Measurements from ENCODE around the gene CCDC183. TPM values are rescaled to one million over a fixed set of nuclear protein-coding genes. Genes with fewer than 3 reads are reported as not detected.

The CCDC183 gene
- 1 to 10 TPM; 1.9 to 2.9 (median 2.3) TPM for total RNA-seq
- total RNA-seq (2013) = 1.5 TPM
- total RNA-seq = 0.23 to 3.2 (median 1.2) reads per million in 29 experiments

DNA sequence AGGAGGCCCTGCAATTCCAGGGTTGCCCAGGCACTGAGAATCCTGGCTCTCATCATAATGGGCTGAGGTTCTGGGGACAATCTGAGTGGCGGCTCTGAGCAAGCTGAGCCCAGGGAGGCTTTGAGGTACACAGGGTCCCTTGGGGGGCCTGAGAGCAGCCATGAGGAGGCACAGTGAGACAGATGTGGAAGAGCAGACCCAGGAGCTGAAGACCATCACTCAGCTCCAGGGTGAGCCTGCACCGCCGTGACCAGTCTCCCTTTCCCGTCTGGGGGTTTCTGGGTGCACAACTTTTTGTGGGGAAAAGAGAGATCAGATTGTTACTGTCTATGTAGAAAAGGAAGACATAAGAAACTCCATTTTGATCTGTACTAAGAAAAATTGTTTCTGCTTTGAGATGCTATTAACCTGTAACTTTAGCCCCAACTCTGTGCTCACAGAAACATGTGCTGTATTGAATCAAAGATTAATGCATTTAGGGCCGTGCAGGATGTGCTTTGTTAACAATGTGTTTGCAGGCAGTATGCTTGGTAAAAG is at the start of gene CCDC183:
CCDC183 (plus strand) TSS at position 101 of the 537 bp plus-strand sequence; CDS start at position 161, 60 bp downstream.
- POLR2A ChIA-PET = no interaction called here
- H3K27ac ChIP-seq (ENCODE audit: low read length) = no peak within 1 kb of the TSS
- CTCF ChIA-PET = no interaction called here
- 77% methylated on average over 4 of the region's 5 CpGs for WGBS (ENCODE audit: insufficient coverage)
- peaks cover 5% of the 10 kb centered on the region for H3K36me3 Mint-ChIP-seq
- no peak for ATAC-seq (replicated peaks in 1 of 4)
- peak within 1 kb of the TSS in 1 of 3 donors; percentile 28 for H3K4me3 Mint-ChIP-seq
- peaks cover 0 to 7% of the 10 kb centered on the region in 2 donors for H3K36me3 ChIP-seq (ENCODE audit: control insufficient read depth in 2 of 2, extremely low read depth in 1 of 2, insufficient read depth in 1 of 2, low read length in 1 of 2)
- H3K4me1 Mint-ChIP-seq = peaks cover 37 to 44% (median 38%) of the 10 kb centered on the region in 3 donors
- no peaks in the 10 kb centered on the region for H3K9me3 Mint-ChIP-seq
- H3K4me1 ChIP-seq (ENCODE audit: control insufficient read depth in 1 of 2, extremely low read depth in 1 of 2, insufficient read depth in 2 of 2, low read length in 2 of 2) = peaks cover 6 to 52% of the 10 kb centered on the region in 2 experiments
- peaks cover 0 to 2% of the 10 kb centered on the region in 2 donors for H3K27me3 Mint-ChIP-seq
- H3K9me3 ChIP-seq = no peaks in the 10 kb centered on the region
- no peak for DNase-seq
- H3K4me3 ChIP-seq (ENCODE audit: control insufficient read depth in 1 of 2, extremely low read depth in 1 of 2, low read length in 1 of 2) = no peak within 1 kb of the TSS
- H3K27ac Mint-ChIP-seq = peak within 1 kb of the TSS; percentile 17 to 39
- peaks cover 0 to 24% of the 10 kb centered on the region in 2 experiments for H3K27me3 ChIP-seq (replicated peaks in 1 of 2; ENCODE audit: control insufficient read depth in 2 of 2, extremely low read depth in 1 of 2, insufficient read depth in 2 of 2, low read length in 1 of 2)

DNA sequence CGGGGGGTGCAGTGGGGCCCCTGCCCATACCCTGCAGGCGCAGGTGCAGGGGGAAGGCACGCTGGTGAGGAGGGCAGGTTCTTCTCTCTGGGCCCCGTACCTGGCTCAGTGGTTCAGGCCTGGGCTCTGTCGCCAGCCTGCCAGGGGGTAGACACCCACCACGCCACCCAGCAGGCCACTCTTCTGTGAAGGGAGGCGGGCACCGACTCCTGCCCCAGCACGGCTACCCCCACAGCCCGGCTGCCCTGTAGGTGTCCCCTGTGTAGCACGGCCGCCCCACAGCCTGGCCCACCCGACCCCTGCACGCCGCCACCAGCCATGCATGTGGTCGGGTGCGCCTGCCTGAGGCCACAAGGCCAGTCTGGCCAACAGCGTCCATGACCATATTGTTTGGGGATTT is 49.5 kb upstream of the CCDC183 start:
- Mint-ChIP-seq H3K36me3 (no peaks in the 10 kb centered on the region), H3K27ac (no peak overlapping the region), H3K9me3 (peaks cover 2 to 3% (median 3%) of the 10 kb centered on the region in 3 donors), H3K27me3 (peaks cover 0 to 17% of the 10 kb centered on the region in 2 donors), H3K4me1 (peaks cover 0 to 3% (median 3%) of the 10 kb centered on the region in 3 donors), H3K4me3 (no peak overlapping the region)
- CTCF ChIA-PET = no interaction called here
- ATAC-seq (replicated peaks in 1 of 4) (no peak), DNase-seq (no peak)
- Histone ChIP-seq H3K4me1 (ENCODE audit: control insufficient read depth in 1 of 2, extremely low read depth in 1 of 2, insufficient read depth in 2 of 2, low read length in 2 of 2) (peaks cover 0 to 14% of the 10 kb centered on the region in 2 experiments), H3K36me3 (ENCODE audit: control insufficient read depth in 2 of 2, extremely low read depth in 1 of 2, insufficient read depth in 1 of 2, low read length in 1 of 2) (no peaks in the 10 kb centered on the region), H3K27me3 (replicated peaks in 1 of 2; ENCODE audit: control insufficient read depth in 2 of 2, extremely low read depth in 1 of 2, insufficient read depth in 2 of 2, low read length in 1 of 2) (peaks cover 0 to 80% of the 10 kb centered on the region in 2 experiments), H3K27ac (ENCODE audit: low read length) (no peak overlapping the region), H3K9me3 (no peaks in the 10 kb centered on the region), H3K4me3 (ENCODE audit: control insufficient read depth in 1 of 2, extremely low read depth in 1 of 2, low read length in 1 of 2) (no peak overlapping the region)
- WGBS (ENCODE audit: insufficient coverage) = 92% methylated on average over 12 of the region's 18 CpGs
- POLR2A ChIA-PET = no interaction called here

DNA sequence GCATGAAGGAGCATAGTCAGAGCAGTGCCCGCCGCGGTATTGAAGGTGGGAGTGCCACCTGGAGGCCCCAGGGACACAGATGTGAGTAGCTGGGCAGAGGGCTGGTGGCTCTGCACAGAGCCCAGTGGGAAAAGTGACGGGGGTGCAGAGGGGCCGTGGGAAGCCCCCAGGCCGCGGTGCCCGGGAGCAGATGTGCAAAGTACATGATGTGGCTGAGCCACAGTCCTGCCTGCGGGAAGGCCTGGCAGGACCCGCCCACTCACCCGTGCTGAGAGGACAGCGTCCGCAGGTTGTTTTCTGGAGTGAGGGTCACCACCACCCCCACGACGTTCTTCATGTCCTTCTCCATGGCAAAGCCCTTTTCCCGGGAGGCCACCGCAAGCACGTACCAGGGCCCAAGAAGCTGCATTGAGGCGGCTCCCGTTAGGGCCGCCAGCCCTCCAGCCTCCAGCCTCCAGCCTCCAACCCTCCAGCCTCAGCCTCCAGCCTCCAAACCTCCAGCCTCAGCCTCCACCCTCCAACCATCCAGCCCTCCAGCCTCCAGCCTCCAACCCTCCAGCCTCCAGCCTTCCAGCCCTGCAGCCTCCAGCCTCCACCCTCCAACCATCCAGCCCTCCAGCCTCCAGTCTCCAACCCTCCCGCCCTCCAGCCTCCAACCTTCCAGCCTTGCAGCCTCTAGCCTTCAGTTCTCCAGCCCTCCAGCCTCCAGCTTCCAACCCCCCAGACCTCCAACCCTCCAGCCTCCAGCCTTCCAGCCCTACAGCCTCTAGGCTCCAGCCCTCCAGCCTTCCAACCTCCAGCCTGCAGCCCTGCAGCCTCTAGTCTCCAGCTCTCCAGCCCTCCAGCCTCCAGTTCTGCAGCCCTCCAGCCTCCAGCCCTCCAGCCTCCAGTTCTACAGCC is 48.7 kb upstream of the CCDC183 start:
- no peak for ATAC-seq (replicated peaks in 1 of 4)
- H3K27ac Mint-ChIP-seq = no peak overlapping the region
- Histone ChIP-seq H3K4me1 (ENCODE audit: control insufficient read depth in 1 of 2, extremely low read depth in 1 of 2, insufficient read depth in 2 of 2, low read length in 2 of 2) (peaks cover 0 to 6% of the 10 kb centered on the region in 2 experiments), H3K4me3 (ENCODE audit: control insufficient read depth in 1 of 2, extremely low read depth in 1 of 2, low read length in 1 of 2) (no peak overlapping the region), H3K9me3 (no peaks in the 10 kb centered on the region), H3K36me3 (ENCODE audit: control insufficient read depth in 2 of 2, extremely low read depth in 1 of 2, insufficient read depth in 1 of 2, low read length in 1 of 2) (no peaks in the 10 kb centered on the region), H3K27me3 (replicated peaks in 1 of 2; ENCODE audit: control insufficient read depth in 2 of 2, extremely low read depth in 1 of 2, insufficient read depth in 2 of 2, low read length in 1 of 2) (peaks cover 0 to 72% of the 10 kb centered on the region in 2 experiments), H3K27ac (ENCODE audit: low read length) (no peak overlapping the region)
- peaks cover 6 to 11% (median 11%) of the 10 kb centered on the region in 3 donors for H3K9me3 Mint-ChIP-seq
- H3K4me1 Mint-ChIP-seq = no peaks in the 10 kb centered on the region
- H3K27me3 Mint-ChIP-seq = peaks cover 0 to 14% of the 10 kb centered on the region in 2 donors
- no peaks in the 10 kb centered on the region for H3K36me3 Mint-ChIP-seq
- DNase-seq = no peak
- ChIA-PET CTCF (interaction anchor here in 1 of 2 donors (0.7 kb wide), 1 partner anchor 68 kb away, joined by 4 read pairs; no protein-coding TSS in a partner anchor), POLR2A (interaction anchor here in 1 of 2 donors (0.7 kb wide), 1 partner anchor 223 kb away, joined by 5 read pairs; no protein-coding TSS in a partner anchor)
- 92% methylated on average over 20 of the region's 22 CpGs for WGBS (ENCODE audit: insufficient coverage)
- H3K4me3 Mint-ChIP-seq = no peak overlapping the region

DNA sequence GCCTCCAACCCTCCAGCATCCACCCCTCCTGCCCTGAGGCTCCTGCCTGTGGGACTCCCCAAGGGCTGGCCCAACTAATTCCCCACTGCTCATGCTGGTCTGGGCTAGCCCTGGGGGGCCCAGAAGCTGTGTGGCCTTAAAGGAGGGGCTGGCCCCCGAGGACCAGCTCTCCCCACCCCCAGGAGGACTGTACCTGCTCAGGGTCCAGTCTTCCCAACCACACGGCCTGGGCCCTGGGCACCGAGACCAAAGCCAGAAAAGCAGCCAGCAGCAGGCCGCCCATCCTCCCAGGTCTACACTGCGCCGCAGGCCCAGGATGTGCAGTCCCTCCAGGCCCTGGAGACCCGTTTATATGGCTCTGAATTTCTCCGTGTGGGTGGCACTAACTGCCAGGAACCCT is 47.9 kb upstream of the CCDC183 start, which contains the start of gene LCN6:
LCN6 (minus strand) TSS at position 325 of the 400 bp plus-strand sequence; CDS start at position 283, 42 bp downstream.
- Histone ChIP-seq H3K36me3 (ENCODE audit: control insufficient read depth in 2 of 2, extremely low read depth in 1 of 2, insufficient read depth in 1 of 2, low read length in 1 of 2) (no peaks in the 10 kb centered on the region), H3K27ac (ENCODE audit: low read length) (no peak within 1 kb of the TSS), H3K9me3 (no peaks in the 10 kb centered on the region), H3K4me1 (ENCODE audit: control insufficient read depth in 1 of 2, extremely low read depth in 1 of 2, insufficient read depth in 2 of 2, low read length in 2 of 2) (no peaks in the 10 kb centered on the region), H3K27me3 (replicated peaks in 1 of 2; ENCODE audit: control insufficient read depth in 2 of 2, extremely low read depth in 1 of 2, insufficient read depth in 2 of 2, low read length in 1 of 2) (peaks cover 0 to 65% of the 10 kb centered on the region in 2 experiments), H3K4me3 (ENCODE audit: control insufficient read depth in 1 of 2, extremely low read depth in 1 of 2, low read length in 1 of 2) (no peak within 1 kb of the TSS)
- 87% methylated on average over 6 of the region's 8 CpGs for WGBS (ENCODE audit: insufficient coverage)
- ChIA-PET CTCF (no interaction called here), POLR2A (no interaction called here)
- DNase-seq (no peak), ATAC-seq (replicated peaks in 1 of 4) (no peak)
- H3K27ac Mint-ChIP-seq = no peak within 1 kb of the TSS
- no peaks in the 10 kb centered on the region for H3K36me3 Mint-ChIP-seq
- peaks cover 6 to 17% (median 16%) of the 10 kb centered on the region in 3 donors for H3K9me3 Mint-ChIP-seq
- peaks cover 0 to 11% of the 10 kb centered on the region in 2 donors for H3K27me3 Mint-ChIP-seq
- no peaks in the 10 kb centered on the region for H3K4me1 Mint-ChIP-seq
- H3K4me3 Mint-ChIP-seq = no peak within 1 kb of the TSS

- 74% methylated on average over 17 of the region's 21 CpGs for WGBS (ENCODE audit: insufficient coverage)
- Mint-ChIP-seq H3K27ac (no peak overlapping the region), H3K4me3 (no peak overlapping the region), H3K9me3 (peaks cover 6 to 17% (median 16%) of the 10 kb centered on the region in 3 donors), H3K36me3 (no peaks in the 10 kb centered on the region), H3K27me3 (peaks cover 0 to 7% of the 10 kb centered on the region in 2 donors), H3K4me1 (no peaks in the 10 kb centered on the region)
- no peaks in the 10 kb centered on the region for H3K9me3 ChIP-seq
- ATAC-seq (replicated peaks in 1 of 4) (no peak), DNase-seq (no peak)
- no peak overlapping the region for H3K4me3 ChIP-seq (ENCODE audit: control insufficient read depth in 1 of 2, extremely low read depth in 1 of 2, low read length in 1 of 2)
- peaks cover 0 to 65% of the 10 kb centered on the region in 2 experiments for H3K27me3 ChIP-seq (replicated peaks in 1 of 2; ENCODE audit: control insufficient read depth in 2 of 2, extremely low read depth in 1 of 2, insufficient read depth in 2 of 2, low read length in 1 of 2)
- H3K27ac ChIP-seq (ENCODE audit: low read length) = no peak overlapping the region
- ChIA-PET CTCF (no interaction called here), POLR2A (no interaction called here)
- H3K36me3 ChIP-seq (ENCODE audit: control insufficient read depth in 2 of 2, extremely low read depth in 1 of 2, insufficient read depth in 1 of 2, low read length in 1 of 2) = no peaks in the 10 kb centered on the region
- no peaks in the 10 kb centered on the region for H3K4me1 ChIP-seq (ENCODE audit: control insufficient read depth in 1 of 2, extremely low read depth in 1 of 2, insufficient read depth in 2 of 2, low read length in 2 of 2)
Measured at GRCh38 chr9:136748666-136749611, 47.2 kb upstream of the CCDC183 start.

Data from T-cell (primary cell).